GM18505 (cell line): ENCODE results near the gene C12orf43.

Source experiments
- ATAC-seq: cut with Tn5 transposase; IDR thresholded peaks from one replicate; pipeline ENCODE4 v1.9.1; 2021; ENCODE audit not compliant: unreplicated experiment
- POLR2A ChIP-seq: IDR thresholded peaks from 4 replicates; pipeline ENCODE4 v1.6.1; 2011; ENCODE audit warnings: borderline replicate concordance; ENCODE audit not compliant: insufficient read depth, insufficient read length; ENCODE audit errors: extremely low read depth

C12orf43 gene

GRCh38 chr12:121018860-121019617, 2.8 kb upstream of the C12orf43 start:
- ATAC-seq = no peak
- no peak for TF ChIP-seq POLR2A

- no peak for ATAC-seq
- TF ChIP-seq POLR2A = no peak
Observed at GRCh38 chr12:121017966-121018491, 1.7 kb upstream of the C12orf43 start.

DNA sequence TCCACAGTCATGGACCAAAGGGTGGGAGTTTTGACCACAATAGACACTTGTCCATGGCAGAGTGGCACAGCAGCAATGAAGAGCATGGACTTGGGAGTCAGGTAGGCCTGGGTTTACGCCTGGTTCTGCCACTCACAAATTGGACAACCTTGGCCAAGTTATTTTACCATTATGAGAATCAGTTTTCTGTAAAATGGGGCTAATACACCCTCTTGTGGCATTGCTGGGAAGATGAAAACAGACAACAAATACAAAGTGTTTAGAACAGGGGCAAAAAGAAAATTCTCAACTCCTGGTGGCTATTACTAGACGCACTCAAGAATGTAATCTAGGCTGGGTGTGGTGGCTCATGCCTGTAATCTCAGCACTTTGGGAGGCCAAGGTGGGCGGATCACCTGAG, 2.6 kb downstream of the C12orf43 start:
- ATAC-seq = no peak
- TF ChIP-seq POLR2A = no peak

- no peak for ATAC-seq
- no peak for TF ChIP-seq POLR2A
Observed at GRCh38 chr12:121011820-121012219, 4.5 kb downstream of the C12orf43 start.

DNA sequence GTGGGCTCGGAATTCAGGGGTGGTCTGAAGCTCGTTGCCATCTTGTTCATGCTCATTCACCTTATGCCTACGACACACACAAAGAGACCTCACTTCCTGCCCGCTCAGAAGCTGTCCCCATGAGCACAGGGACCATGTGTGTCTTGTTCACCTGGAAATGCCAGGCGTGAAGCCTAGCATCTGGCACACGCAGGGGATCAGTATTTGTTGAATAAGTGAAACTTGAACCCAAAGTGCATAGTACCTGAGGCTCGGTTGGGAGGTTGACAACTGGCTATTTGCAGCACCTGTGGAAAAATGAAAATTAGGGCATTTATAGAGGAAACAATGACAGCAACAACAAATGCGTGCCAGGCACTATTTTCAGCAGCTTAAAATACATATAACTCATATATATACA, 5.4 kb downstream of the C12orf43 start:
- no peak for TF ChIP-seq POLR2A
- no peak for ATAC-seq

DNA sequence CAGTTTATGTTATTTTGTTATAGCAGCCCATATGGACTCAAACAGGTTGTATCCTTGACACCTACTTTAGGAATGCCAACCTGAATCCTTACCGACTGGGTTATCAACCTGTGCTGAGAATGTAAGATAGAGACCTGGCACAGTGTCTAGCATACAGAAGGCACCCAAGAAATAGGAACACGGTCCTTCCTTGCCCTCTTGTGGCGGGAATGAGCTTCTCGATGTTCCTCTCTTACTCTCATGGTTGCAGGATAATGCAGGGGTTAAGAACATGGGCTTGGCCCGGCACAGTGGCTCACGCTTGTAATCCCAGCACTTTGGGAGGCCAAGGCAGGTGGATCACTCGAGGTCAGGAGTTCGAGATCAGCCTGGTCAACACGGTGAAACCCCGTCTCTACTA, 6.5 kb downstream of the C12orf43 start:
- ATAC-seq = no peak
- no peak for TF ChIP-seq POLR2A

DNA sequence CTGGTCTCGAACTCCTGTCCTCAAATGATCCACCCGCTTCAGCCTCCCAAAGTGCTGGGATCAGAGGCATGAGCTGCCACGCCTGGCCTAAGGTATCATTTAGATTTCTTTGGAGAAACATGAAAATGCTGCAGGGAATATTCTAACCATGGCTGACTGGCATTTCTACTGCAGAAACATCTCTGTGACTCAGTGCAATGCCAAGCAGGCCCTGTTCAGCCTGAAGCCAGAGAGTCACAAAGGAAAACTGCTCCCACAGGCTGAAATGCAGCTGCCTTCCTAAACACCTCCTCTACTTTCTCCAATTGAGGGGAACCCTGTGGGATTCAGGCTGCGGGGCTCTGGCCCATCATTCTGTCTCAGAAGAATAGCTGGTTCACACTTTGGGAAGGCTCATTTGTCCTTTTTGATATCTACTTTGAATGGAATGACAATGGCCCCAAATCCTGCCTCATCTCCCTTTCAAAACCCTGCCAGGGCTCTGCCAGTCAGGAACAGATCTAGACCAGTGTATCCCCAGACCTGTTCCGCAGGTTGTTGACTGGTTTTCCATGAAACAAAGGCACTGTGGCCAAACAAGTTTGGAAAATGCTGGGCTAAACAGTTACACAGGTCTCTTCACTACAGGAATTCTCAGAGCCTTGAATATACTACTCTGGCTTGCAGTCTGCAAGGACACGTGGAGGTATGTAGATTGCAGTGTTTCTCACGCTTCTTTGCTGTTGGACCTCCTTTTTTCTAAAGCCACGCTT, 7.8 kb downstream of the C12orf43 start:
- TF ChIP-seq POLR2A = no peak
- no peak for ATAC-seq

- no peak for TF ChIP-seq POLR2A
- no peak for ATAC-seq
Observed at GRCh38 chr12:121005346-121005815, 10.9 kb downstream of the C12orf43 start.

DNA sequence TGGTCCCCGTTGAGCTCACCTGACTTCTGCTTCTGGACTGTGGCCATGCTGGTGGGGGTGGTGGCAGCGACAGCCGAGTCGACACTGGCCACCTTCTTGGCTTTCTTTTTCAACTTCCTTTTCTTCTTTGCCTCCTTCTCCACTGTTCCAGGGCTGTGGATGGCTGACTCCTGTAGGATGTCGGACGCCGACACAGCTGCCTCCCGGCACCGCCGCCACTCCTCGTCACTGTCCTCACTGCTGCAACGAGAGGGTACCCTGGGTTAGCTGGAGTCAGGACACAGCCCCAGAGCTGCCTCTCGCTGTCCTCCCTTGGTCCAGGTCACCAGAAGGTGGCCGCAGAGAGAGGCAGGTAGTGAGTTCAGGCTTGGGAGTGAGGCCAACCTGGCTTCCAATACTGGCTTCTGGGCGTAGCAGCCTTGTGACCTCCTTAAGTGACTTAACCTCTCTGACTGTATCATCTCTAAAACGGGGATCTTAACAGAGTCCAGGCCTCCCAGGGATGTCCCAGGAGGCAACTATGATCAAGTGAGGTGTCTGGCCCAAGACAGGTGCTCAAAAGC, 12.0 kb downstream of the C12orf43 start:
- no peak for ATAC-seq
- no peak for TF ChIP-seq POLR2A

DNA sequence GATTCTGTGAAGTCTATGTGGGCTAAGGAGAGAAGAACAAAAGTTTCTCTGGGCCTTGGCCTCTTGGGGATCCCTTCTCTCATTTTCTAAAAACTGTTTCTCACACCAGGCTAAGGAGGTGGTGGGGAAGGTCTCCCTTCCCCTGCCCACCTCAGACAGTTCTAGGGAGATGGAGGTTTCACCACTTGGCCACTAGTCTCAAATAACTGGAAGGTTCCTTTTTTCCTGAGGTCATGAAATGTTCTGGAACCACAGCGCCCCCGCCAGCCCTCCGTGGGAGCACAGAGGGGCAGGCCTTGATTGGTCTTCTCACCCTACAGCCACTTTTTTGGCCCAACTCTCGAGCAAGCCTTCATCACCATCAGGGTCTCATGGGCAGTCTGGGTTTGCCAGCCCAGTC, 12.6 kb downstream of the C12orf43 start:
- no peak for TF ChIP-seq POLR2A
- ATAC-seq = no peak

DNA sequence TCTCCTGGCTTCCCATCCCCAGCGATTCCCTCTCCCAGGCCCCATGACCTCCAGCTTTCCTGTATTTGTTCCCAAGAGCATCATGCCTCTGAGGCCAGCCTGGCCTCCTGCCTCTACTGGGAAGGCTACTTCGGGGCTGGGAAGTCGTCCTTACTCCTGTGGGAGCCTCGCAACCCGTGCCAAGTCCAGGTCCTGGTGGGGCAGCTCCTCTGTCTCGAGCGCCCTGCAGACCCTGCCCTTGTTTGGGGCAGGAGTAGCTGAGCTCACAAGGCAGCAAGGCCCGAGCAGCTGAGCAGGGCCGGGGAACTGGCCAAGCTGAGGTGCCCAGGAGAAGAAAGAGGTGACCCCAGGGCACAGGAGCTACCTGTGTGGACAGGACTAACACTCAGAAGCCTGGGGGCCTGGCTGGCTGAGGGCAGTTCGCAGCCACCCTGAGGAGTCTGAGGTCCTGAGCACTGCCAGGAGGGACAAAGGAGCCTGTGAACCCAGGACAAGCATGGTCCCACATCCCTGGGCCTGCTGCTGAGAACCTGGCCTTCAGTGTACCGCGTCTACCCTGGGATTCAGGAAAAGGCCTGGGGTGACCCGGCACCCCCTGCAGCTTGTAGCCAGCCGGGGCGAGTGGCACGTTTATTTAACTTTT, 14.3 kb downstream of the C12orf43 start:
- no peak for ATAC-seq

GRCh38 chr12:121001060-121001459, 15.2 kb downstream of the C12orf43 start:
- no peak for ATAC-seq

More for the DNA sequence above, 14.3 kb downstream of the C12orf43 start:
- no peak for TF ChIP-seq POLR2A

GRCh38 chr12:121000530-121000929, 15.8 kb downstream of the C12orf43 start:
- TF ChIP-seq POLR2A = no peak
- ATAC-seq = no peak

More at GRCh38 chr12:121001060-121001459, 15.2 kb downstream of the C12orf43 start:
- no peak for TF ChIP-seq POLR2A

- ATAC-seq = no peak
Observed at GRCh38 chr12:120999191-121000120, 16.8 kb downstream of the C12orf43 start.

More at GRCh38 chr12:120999191-121000120, 16.8 kb downstream of the C12orf43 start:
- TF ChIP-seq POLR2A = no peak
